B cell (primary cell): ENCODE results near the gene TNXB. TPM values are rescaled to one million over a fixed set of nuclear protein-coding genes. Genes with fewer than 3 reads are reported as not detected.
A peak's percentile ranks its signal among the peaks of the same experiment; 100 is the strongest.

Experiments used
- ATAC-seq: fragments of 200-7000 bp; cut with Tn5 transposase; one replicate; pipeline ENCODE4 v1.10.0; 2021; ENCODE audit warnings: low read depth, mild to moderate bottlenecking, moderate number of reproducible peaks, moderate library complexity
- CTCF ChIA-PET: fragments of 350-600 bp; sonication (Branson Sonifier 250); formaldehyde crosslinking; loops from one replicate; lab custom pipeline; 2021; ENCODE audit warnings: antibody characterized with exemption, inconsistent platforms; lab: Charles Lee
- POLR2A ChIA-PET: fragments of 350-600 bp; sonication (Branson Sonifier 250); formaldehyde crosslinking; loops from one replicate; lab custom pipeline; 2021; ENCODE audit warnings: antibody characterized with exemption; lab: Charles Lee
- DNase-seq: peaks from one replicate; pipeline ENCODE4 v3.0.0; 2013
- H2AFZ ChIP-seq: 2 replicates; pipeline ENCODE4 v1.6.1; 2012; ENCODE audit warnings: mild to moderate bottlenecking, low read depth, low read length; ENCODE audit not compliant: insufficient read depth, poor library complexity, severe bottlenecking
- H3K27ac ChIP-seq, 2 donors: 1 replicate in 1 of 2; 2 replicates in 1 of 2; pipeline ENCODE4 v1.5.1; 2012 to 2013; ENCODE audit warnings: low read length in 2 of 2, mild to moderate bottlenecking in 2 of 2, moderate library complexity in 1 of 2
- H3K27me3 ChIP-seq, 4 experiments: fragments of 200-600 bp in 1 of 4; sonication (generic) in 1 of 4; replicated peaks in 1 of 4; 1 replicate in 2 of 4; 2 replicates in 2 of 4; pipeline versions ENCODE4 v1.6.1 to v1.7.0; 2013 to 2016; ENCODE audit warnings: low read length in 3 of 4, mild to moderate bottlenecking in 2 of 4, mixed read lengths in 1 of 4, moderate library complexity in 1 of 4; ENCODE audit not compliant: insufficient read depth in 4 of 4, control insufficient read depth in 3 of 4; ENCODE audit errors: control extremely low read depth in 1 of 4
- H3K36me3 ChIP-seq, 2 experiments: replicated peaks in 1 of 2; 1 replicate in 1 of 2; 2 replicates in 1 of 2; pipeline versions ENCODE4 v1.6.1 to v1.7.1; 2013; ENCODE audit warnings: low read length in 1 of 2; ENCODE audit not compliant: insufficient read depth in 2 of 2, control insufficient read depth in 1 of 2; ENCODE audit errors: control extremely low read depth in 1 of 2, extremely low read depth in 1 of 2
- H3K4me1 ChIP-seq, 2 donors: fragments of 200-600 bp in 1 of 2; sonication (generic) in 1 of 2; 1 replicate in 1 of 2; 2 replicates in 1 of 2; pipeline versions ENCODE4 v1.5.1 to v1.6.1; 2013 to 2017; ENCODE audit warnings: low read length in 2 of 2; ENCODE audit not compliant: control insufficient read depth in 2 of 2, insufficient read depth in 2 of 2
- H3K4me2 ChIP-seq: replicated peaks from 2 replicates; pipeline ENCODE3; 2012; ENCODE audit warnings: mild to moderate bottlenecking, low read depth, low read length; ENCODE audit not compliant: poor library complexity, severe bottlenecking
- H3K4me3 ChIP-seq, 5 experiments: fragments of 200-600 bp in 1 of 5; sonication (generic) in 1 of 5; 1 replicate in 3 of 5; 2 replicates in 2 of 5; pipeline versions ENCODE4 v1.5.1 to v1.7.0; 2011 to 2016; ENCODE audit warnings: low read length in 4 of 5, mild to moderate bottlenecking in 4 of 5, low read depth in 2 of 5, control low read depth in 1 of 5, moderate library complexity in 1 of 5; ENCODE audit not compliant: insufficient read depth in 1 of 5; ENCODE audit errors: control extremely low read depth in 1 of 5, extremely low read depth in 1 of 5
- H3K79me2 ChIP-seq: fragments of 200-600 bp; sonication (generic); one replicate; pipeline ENCODE4 v1.6.0; 2016; ENCODE audit warnings: low read length; ENCODE audit not compliant: control insufficient read depth, insufficient read depth
- H3K9ac ChIP-seq: fragments of 200-600 bp; sonication (generic); 2 replicates; pipeline ENCODE4 v1.6.1; 2017; ENCODE audit warnings: mild to moderate bottlenecking, low read length, moderate library complexity
- H3K9me3 ChIP-seq, 3 donors: one replicate each; pipeline versions ENCODE4 v1.6.1 to v1.7.1; 2013; ENCODE audit warnings: low read length in 2 of 3; ENCODE audit not compliant: control insufficient read depth in 2 of 3, insufficient read depth in 1 of 3; ENCODE audit errors: control extremely low read depth in 1 of 3
- H4K20me1 ChIP-seq: 2 replicates; pipeline ENCODE4 v1.6.0; 2012; ENCODE audit warnings: mild to moderate bottlenecking, low read length; ENCODE audit not compliant: insufficient read depth, control insufficient read depth, poor library complexity, severe bottlenecking
- H3K27ac Mint-ChIP-seq: one replicate; pipeline ENCODE4 v1.8.0; 2021; ENCODE audit warnings: mixed read lengths
- H3K27me3 Mint-ChIP-seq: one replicate; pipeline ENCODE4 v1.8.0; 2021; ENCODE audit warnings: mixed read lengths
- H3K4me1 Mint-ChIP-seq: one replicate; pipeline ENCODE4 v1.8.0; 2021; ENCODE audit warnings: mixed read lengths
- H3K4me3 Mint-ChIP-seq: one replicate; pipeline ENCODE4 v1.8.0; 2021; ENCODE audit warnings: mixed read lengths
- H3K9me3 Mint-ChIP-seq: one replicate; pipeline ENCODE4 v1.8.0; 2022; ENCODE audit warnings: mixed read lengths; ENCODE audit not compliant: insufficient read depth
- CTCF ChIP-seq: fragments of 200-600 bp; IDR thresholded peaks from one replicate; pipeline ENCODE4 v1.8.0; 2022; ENCODE audit warnings: antibody characterized with exemption, mild to moderate bottlenecking
- EZH2 ChIP-seq: IDR thresholded peaks from 2 replicates; pipeline ENCODE4 v1.6.1; 2012; ENCODE audit warnings: borderline replicate concordance, low read depth, mild to moderate bottlenecking, moderate library complexity, low read length; ENCODE audit not compliant: insufficient read depth, poor library complexity, severe bottlenecking
- WGBS: methylation state at CpG from one replicate; pipeline ENCODE4 v1.1.5; 2013; ENCODE audit warnings: missing lambda C conversion rate; ENCODE audit not compliant: insufficient coverage; 5-methylcytosine and 5-hydroxymethylcytosine counted together
- intact Hi-C: fragments of 100-400 bp; cut with micrococcal nuclease; formaldehyde crosslinking; loops from one replicate; pipeline ENCODE4 v1.10.0; 2022
- polyA plus RNA-seq: library from polyadenylated mRNA; depleted of rRNA; stranded (reverse); fragments of >200 nt; gene quantifications from 2 replicates; pipeline ENCODE4 v1.2.3, GENCODE V29; 2012
- total RNA-seq, 2 donors: library from RNA; stranded (reverse); fragments of 120-200 nt in 1 of 2; gene quantifications; 1 replicate in 1 of 2; 2 replicates in 1 of 2; pipeline versions ENCODE4 v1.2.3 to v1.2.4, GENCODE V29; 2013 to 2022

Gene TNXB
- total and polyA plus RNA-seq, 2 donors (not counting 1 experiment from before 2014, with no cell fraction given) = 1.4 to 19.0 TPM

GRCh38 chr6:32151863-32152768, 43.0 kb upstream of the TNXB start, which contains the start of gene PRRT1:
Gene PRRT1 (minus strand): TSS chr6:32151939. CDS start chr6:32151827, 112 bp downstream.
- ChIA-PET CTCF (interaction anchor here (0.5 to 0.7 kb wide), 2 partner anchors 93 to 231 kb away, joined by 3 to 5 read pairs; no protein-coding TSS in a partner anchor), POLR2A (interaction anchor here (0.7 kb wide), 1 partner anchor 1030 kb away, joined by 3 read pairs; no protein-coding TSS in a partner anchor)
- H4K20me1 ChIP-seq = no peaks in the 10 kb centered on the region
- H3K27ac Mint-ChIP-seq = peak within 1 kb of the TSS; percentile 56
- H3K4me1 Mint-ChIP-seq = peaks cover 57% of the 10 kb centered on the region
- no peak within 1 kb of the TSS for H3K4me3 ChIP-seq
- no peaks in the 10 kb centered on the region for H3K36me3 ChIP-seq
- peak within 1 kb of the TSS; percentile 99 for H3K4me3 Mint-ChIP-seq
- intact Hi-C loops = loop anchor here (10.0 kb wide), 1 partner anchor 107 kb away; no protein-coding TSS in a partner anchor
- peaks cover 0 to 16% (median 3%) of the 10 kb centered on the region in 3 donors for H3K9me3 ChIP-seq
- H3K4me2 ChIP-seq = no peak within 1 kb of the TSS
- no peak within 1 kb of the TSS for H2AFZ ChIP-seq
- peaks cover 52% of the 10 kb centered on the region for H3K27me3 Mint-ChIP-seq
- no peaks in the 10 kb centered on the region for H3K79me2 ChIP-seq
- H3K4me1 ChIP-seq = peaks cover 37 to 42% of the 10 kb centered on the region in 2 donors
- no peak for TF ChIP-seq EZH2
- TF ChIP-seq CTCF = no peak
- H3K27me3 ChIP-seq = peaks cover 0 to 71% (median 29%) of the 10 kb centered on the region in 4 experiments
- ATAC-seq = no peak
- DNase-seq = no peak
- H3K9ac ChIP-seq = no peak within 1 kb of the TSS
- H3K9me3 Mint-ChIP-seq = no peaks in the 10 kb centered on the region
- WGBS = 71% methylated on average over 2 of the region's 24 CpGs
- no peak within 1 kb of the TSS for H3K27ac ChIP-seq
